GM23338 (cell line): ENCODE results near the gene AP1M2. TPM values are rescaled to one million over a fixed set of nuclear protein-coding genes. Genes with fewer than 3 reads are reported as not detected.

Experiments used
- ATAC-seq: fragments of 200-7000 bp; cut with Tn5 transposase; 3 replicates; pipeline ENCODE4 v1.9.1; 2020
- DNase-seq: peaks from one replicate; pipeline ENCODE4 v3.0.0-alpha.2; 2015; ENCODE audit warnings: low spot score
- H2AFZ ChIP-seq: fragments of 200-600 bp; sonication (generic); 2 replicates; pipeline ENCODE4 v1.8.0; 2016; ENCODE audit warnings: antibody characterized with exemption, mild to moderate bottlenecking, moderate library complexity
- H3F3A ChIP-seq: fragments of 200-600 bp; sonication (generic); replicated peaks from 2 replicates; pipeline ENCODE4 v1.8.0; 2017; ENCODE audit warnings: antibody characterized with exemption, mixed run types, low read depth
- H3K27ac ChIP-seq: fragments of 200-600 bp; sonication (generic); 2 replicates; pipeline ENCODE4 v1.6.1; 2016; ENCODE audit warnings: low read depth
- H3K27me3 ChIP-seq: fragments of 200-600 bp; sonication (generic); 2 replicates; pipeline ENCODE4 v1.8.0; 2016; ENCODE audit warnings: mild to moderate bottlenecking, mixed run types, moderate library complexity; ENCODE audit not compliant: insufficient read depth
- H3K36me3 ChIP-seq: fragments of 200-600 bp; sonication (generic); 2 replicates; pipeline ENCODE4 v1.8.0; 2016; ENCODE audit warnings: mild to moderate bottlenecking; ENCODE audit not compliant: insufficient read depth
- H3K4me1 ChIP-seq: fragments of 200-600 bp; sonication (generic); 2 replicates; pipeline ENCODE4 v1.8.0; 2016; ENCODE audit warnings: mild to moderate bottlenecking, moderate library complexity; ENCODE audit not compliant: insufficient read depth
- H3K4me2 ChIP-seq: fragments of 200-600 bp; sonication (generic); 2 replicates; pipeline ENCODE4 v1.7.1; 2017; ENCODE audit warnings: mixed run types
- H3K4me3 ChIP-seq: fragments of 200-600 bp; sonication (generic); 2 replicates; pipeline ENCODE4 v1.6.1; 2016; ENCODE audit warnings: mixed run types
- H3K79me2 ChIP-seq: fragments of 200-600 bp; sonication (generic); replicated peaks from 2 replicates; pipeline ENCODE4 v1.8.0; 2017; ENCODE audit warnings: mild to moderate bottlenecking; ENCODE audit not compliant: insufficient read depth
- H3K9me2 ChIP-seq: fragments of 200-600 bp; sonication (generic); 2 replicates; pipeline ENCODE4 v1.8.0; 2017; ENCODE audit not compliant: insufficient read depth
- H4K20me1 ChIP-seq: fragments of 200-600 bp; sonication (generic); replicated peaks from 2 replicates; pipeline ENCODE4 v1.8.0; 2017; ENCODE audit warnings: mild to moderate bottlenecking; ENCODE audit not compliant: insufficient read depth
- H3K27ac Mint-ChIP-seq: 2 replicates; pipeline ENCODE4 v1.8.0; 2020; ENCODE audit warnings: inconsistent platforms, mild to moderate bottlenecking, moderate library complexity, mixed read lengths
- H3K27me3 Mint-ChIP-seq: 3 replicates; pipeline ENCODE4 v1.8.0; 2022; ENCODE audit warnings: low read depth, mild to moderate bottlenecking, moderate library complexity, mixed read lengths, inconsistent platforms; ENCODE audit not compliant: insufficient read depth, poor library complexity
- H3K36me3 Mint-ChIP-seq: 3 replicates; pipeline ENCODE4 v1.8.0; 2021; ENCODE audit warnings: low read depth, mild to moderate bottlenecking, inconsistent platforms, moderate library complexity, mixed read lengths
- H3K4me1 Mint-ChIP-seq: 3 replicates; pipeline ENCODE4 v1.8.0; 2020; ENCODE audit warnings: mild to moderate bottlenecking, inconsistent platforms, mixed read lengths
- H3K4me3 Mint-ChIP-seq: 3 replicates; pipeline ENCODE4 v1.8.0; 2021; ENCODE audit warnings: moderate library complexity, mild to moderate bottlenecking, inconsistent platforms, mixed read lengths
- H3K9me3 Mint-ChIP-seq: 3 replicates; pipeline ENCODE4 v1.8.0; 2020; ENCODE audit warnings: moderate library complexity, mild to moderate bottlenecking, inconsistent platforms, mixed read lengths
- CREB1 ChIP-seq: fragments of 250-450 bp; sonication (Bioruptor Pico); IDR thresholded peaks from 2 replicates; pipeline ENCODE4 v1.5.0; 2020; ENCODE audit warnings: low read depth, mild to moderate bottlenecking, moderate library complexity
- EZH2 ChIP-seq: fragments of 200-600 bp; sonication (generic); IDR thresholded peaks from one replicate; pipeline ENCODE4 v1.8.0; 2017; ENCODE audit warnings: antibody characterized with exemption, mild to moderate bottlenecking, low read depth; ENCODE audit not compliant: unreplicated experiment
- EZH2phosphoT487 ChIP-seq: fragments of 200-600 bp; sonication (generic); IDR thresholded peaks from one replicate; pipeline ENCODE4 v1.8.1; 2018; ENCODE audit warnings: antibody characterized with exemption; ENCODE audit not compliant: unreplicated experiment
- NANOG ChIP-seq: IDR thresholded peaks from 2 replicates; pipeline ENCODE4 v1.6.1; 2016; ENCODE audit warnings: antibody characterized with exemption, borderline replicate concordance
- POLR2AphosphoS5 ChIP-seq: IDR thresholded peaks from 2 replicates; pipeline ENCODE4 v1.6.1; 2016; ENCODE audit warnings: antibody characterized with exemption, low read depth
- ZNF331 ChIP-seq: fragments of 250-450 bp; sonication (Bioruptor Pico); IDR thresholded peaks from 2 replicates; pipeline ENCODE4 v1.5.0; 2020; ENCODE audit warnings: low read depth, mild to moderate bottlenecking, moderate library complexity
- polyA plus RNA-seq: library from polyadenylated mRNA; unstranded; fragments of >200 nt; fragmentation: Nextera tagmentation; extraction: Ambion mirVana; gene quantifications from 2 replicates; pipeline ENCODE4 v1.2.1, GENCODE V29; 2016
- total RNA-seq: library from RNA; depleted of rRNA; stranded (reverse); fragments of >200 nt; shearing (Covaris generic); gene quantifications from 2 replicates; pipeline ENCODE4 v1.2.3, GENCODE V29; 2014
- TF ChIP-seq, protein P1 (sequence below): IDR thresholded peaks from one replicate; pipeline ENCODE4 v1.6.1; 2018; ENCODE audit warnings: antibody characterized with exemption; ENCODE audit not compliant: unreplicated experiment
- TF ChIP-seq, protein P2 (sequence below), 2 experiments: fragments of 200-600 bp in 1 of 2; sonication (generic) in 1 of 2; conservative IDR thresholded peaks; 2 replicates each; pipeline versions ENCODE4 v1.5.1 to v1.6.1; 2016 to 2017; ENCODE audit warnings: antibody characterized with exemption in 2 of 2, low read depth in 2 of 2, mild to moderate bottlenecking in 2 of 2, moderate library complexity in 1 of 2

AP1M2 gene
- total and polyA plus RNA-seq, 2 experiments from 2014 or later = 128 to 165 TPM

DNA sequence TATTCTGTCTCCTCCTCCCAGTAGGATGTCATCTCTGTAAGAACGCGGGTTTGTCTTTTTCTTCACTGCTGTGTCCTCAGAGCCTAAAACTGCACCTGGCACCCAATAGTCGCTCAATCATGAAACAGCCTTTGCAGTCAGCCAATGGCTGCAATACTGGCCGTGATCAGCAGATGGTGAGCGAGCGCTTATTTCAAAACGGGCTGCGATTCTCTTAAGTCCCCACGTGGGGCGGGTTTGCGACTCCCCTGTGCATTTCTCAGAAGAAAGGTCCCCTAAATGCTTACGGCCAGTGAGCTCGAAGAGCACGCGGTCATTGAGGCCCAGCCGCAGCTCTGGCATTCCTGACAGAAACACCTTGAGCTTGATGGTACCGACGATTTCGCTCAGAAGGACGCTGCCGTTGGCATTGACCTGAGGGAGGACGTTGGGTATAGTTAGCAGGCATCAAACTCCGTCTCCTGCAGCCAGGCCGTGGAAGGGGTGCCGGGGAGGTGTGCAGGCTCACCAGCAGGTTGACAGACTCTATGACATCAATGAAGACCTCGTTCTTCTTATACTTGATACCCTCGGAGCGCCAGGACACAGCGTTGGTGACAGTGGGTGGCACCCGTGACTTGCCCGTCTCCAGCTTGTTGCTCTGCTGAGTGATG lies 6.0 kb downstream of the AP1M2 start:
- no peaks in the 10 kb centered on the region for H3K27me3 ChIP-seq
- H3K4me1 Mint-ChIP-seq = 0 out of 3 replicates have a peak, but pooled peaks cover 5% of the 10 kb centered on the region
- no peak overlapping the region for H3K27ac ChIP-seq
- peaks cover 15% of the 10 kb centered on the region; the same call in 1 of the 2 replicates for H3F3A ChIP-seq
- H3K4me3 ChIP-seq = no peak overlapping the region
- H3K27ac Mint-ChIP-seq = peak overlapping the region; percentile 69
- peaks cover 4% of the 10 kb centered on the region for H3K27me3 Mint-ChIP-seq
- peaks cover 8% of the 10 kb centered on the region for H3K79me2 ChIP-seq
- H3K36me3 ChIP-seq = peaks cover 28% of the 10 kb centered on the region
- H4K20me1 ChIP-seq = no peaks in the 10 kb centered on the region
- TF ChIP-seq, protein P1, sequence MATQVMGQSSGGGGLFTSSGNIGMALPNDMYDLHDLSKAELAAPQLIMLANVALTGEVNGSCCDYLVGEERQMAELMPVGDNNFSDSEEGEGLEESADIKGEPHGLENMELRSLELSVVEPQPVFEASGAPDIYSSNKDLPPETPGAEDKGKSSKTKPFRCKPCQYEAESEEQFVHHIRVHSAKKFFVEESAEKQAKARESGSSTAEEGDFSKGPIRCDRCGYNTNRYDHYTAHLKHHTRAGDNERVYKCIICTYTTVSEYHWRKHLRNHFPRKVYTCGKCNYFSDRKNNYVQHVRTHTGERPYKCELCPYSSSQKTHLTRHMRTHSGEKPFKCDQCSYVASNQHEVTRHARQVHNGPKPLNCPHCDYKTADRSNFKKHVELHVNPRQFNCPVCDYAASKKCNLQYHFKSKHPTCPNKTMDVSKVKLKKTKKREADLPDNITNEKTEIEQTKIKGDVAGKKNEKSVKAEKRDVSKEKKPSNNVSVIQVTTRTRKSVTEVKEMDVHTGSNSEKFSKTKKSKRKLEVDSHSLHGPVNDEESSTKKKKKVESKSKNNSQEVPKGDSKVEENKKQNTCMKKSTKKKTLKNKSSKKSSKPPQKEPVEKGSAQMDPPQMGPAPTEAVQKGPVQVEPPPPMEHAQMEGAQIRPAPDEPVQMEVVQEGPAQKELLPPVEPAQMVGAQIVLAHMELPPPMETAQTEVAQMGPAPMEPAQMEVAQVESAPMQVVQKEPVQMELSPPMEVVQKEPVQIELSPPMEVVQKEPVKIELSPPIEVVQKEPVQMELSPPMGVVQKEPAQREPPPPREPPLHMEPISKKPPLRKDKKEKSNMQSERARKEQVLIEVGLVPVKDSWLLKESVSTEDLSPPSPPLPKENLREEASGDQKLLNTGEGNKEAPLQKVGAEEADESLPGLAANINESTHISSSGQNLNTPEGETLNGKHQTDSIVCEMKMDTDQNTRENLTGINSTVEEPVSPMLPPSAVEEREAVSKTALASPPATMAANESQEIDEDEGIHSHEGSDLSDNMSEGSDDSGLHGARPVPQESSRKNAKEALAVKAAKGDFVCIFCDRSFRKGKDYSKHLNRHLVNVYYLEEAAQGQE = no peak
- TF ChIP-seq, protein P2, sequence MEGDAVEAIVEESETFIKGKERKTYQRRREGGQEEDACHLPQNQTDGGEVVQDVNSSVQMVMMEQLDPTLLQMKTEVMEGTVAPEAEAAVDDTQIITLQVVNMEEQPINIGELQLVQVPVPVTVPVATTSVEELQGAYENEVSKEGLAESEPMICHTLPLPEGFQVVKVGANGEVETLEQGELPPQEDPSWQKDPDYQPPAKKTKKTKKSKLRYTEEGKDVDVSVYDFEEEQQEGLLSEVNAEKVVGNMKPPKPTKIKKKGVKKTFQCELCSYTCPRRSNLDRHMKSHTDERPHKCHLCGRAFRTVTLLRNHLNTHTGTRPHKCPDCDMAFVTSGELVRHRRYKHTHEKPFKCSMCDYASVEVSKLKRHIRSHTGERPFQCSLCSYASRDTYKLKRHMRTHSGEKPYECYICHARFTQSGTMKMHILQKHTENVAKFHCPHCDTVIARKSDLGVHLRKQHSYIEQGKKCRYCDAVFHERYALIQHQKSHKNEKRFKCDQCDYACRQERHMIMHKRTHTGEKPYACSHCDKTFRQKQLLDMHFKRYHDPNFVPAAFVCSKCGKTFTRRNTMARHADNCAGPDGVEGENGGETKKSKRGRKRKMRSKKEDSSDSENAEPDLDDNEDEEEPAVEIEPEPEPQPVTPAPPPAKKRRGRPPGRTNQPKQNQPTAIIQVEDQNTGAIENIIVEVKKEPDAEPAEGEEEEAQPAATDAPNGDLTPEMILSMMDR (conservative IDR thresholded peaks at IDR 0.05; ENCODE audit: low read depth in 2 of 2) = peak; percentile 94 to 97
- TF ChIP-seq CREB1 (CRISPR knock-in tag) = peak; percentile 25; the same call in 1 of the 2 replicates
- peaks cover 72% of the 10 kb centered on the region for H3K36me3 Mint-ChIP-seq
- no peak overlapping the region for H2AFZ ChIP-seq
- no peaks in the 10 kb centered on the region for H3K9me2 ChIP-seq
- peak; percentile 95 for ATAC-seq
- H3K4me3 Mint-ChIP-seq = no peak overlapping the region; the same call in 2 of the 3 replicates
- DNase-seq = peak; percentile 100
- H3K4me2 ChIP-seq = no peak overlapping the region
- no peaks in the 10 kb centered on the region for H3K9me3 Mint-ChIP-seq
- peaks cover 2% of the 10 kb centered on the region; the same call in 1 of the 2 replicates for H3K4me1 ChIP-seq

DNA sequence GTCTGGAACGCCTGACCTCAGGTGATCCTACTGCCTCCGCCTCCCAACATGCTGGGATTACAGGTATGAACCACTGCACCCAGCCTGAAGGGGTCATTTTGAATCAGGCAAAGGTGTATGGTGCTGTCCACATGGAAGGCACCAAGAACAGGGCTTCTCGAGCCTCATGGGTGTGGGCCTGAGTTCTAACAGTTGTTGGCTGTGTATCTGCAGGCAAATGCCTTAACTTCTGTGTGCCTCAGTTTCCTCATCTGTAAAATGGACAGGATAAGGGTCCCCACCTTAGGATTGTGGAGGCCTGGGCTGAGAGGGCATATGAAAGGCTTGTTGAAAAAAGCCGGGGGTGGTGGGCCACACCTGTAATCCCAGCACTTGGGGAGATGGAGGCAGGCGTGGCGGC lies 9.2 kb downstream of the AP1M2 start:
- Histone ChIP-seq H3K27ac (no peak overlapping the region), H3K36me3 (peaks cover 28% of the 10 kb centered on the region), H3K4me3 (no peak overlapping the region), H2AFZ (no peak overlapping the region), H3K4me1 (no peaks in the 10 kb centered on the region), H3K4me2 (no peak overlapping the region), H4K20me1 (no peaks in the 10 kb centered on the region), H3F3A (0 out of 2 replicates have a peak, but pooled peaks cover 7% of the 10 kb centered on the region), H3K9me2 (no peaks in the 10 kb centered on the region), H3K27me3 (no peaks in the 10 kb centered on the region), H3K79me2 (no peaks in the 10 kb centered on the region)
- Mint-ChIP-seq H3K27ac (no peak overlapping the region), H3K9me3 (no peaks in the 10 kb centered on the region), H3K36me3 (peaks cover 78% of the 10 kb centered on the region), H3K4me3 (no peak overlapping the region), H3K4me1 (no peaks in the 10 kb centered on the region), H3K27me3 (peaks cover 2% of the 10 kb centered on the region)
- TF ChIP-seq ZNF331 (CRISPR knock-in tag) (no peak), EZH2 (no peak), POLR2AphosphoS5 (no peak), NANOG (no peak), EZH2phosphoT487 (no peak)
- TF ChIP-seq, protein P1 = no peak
- DNase-seq = no peak
- no peak for ATAC-seq
